ENCODE data around the gene SLC4A2.

Gene SLC4A2

DNA sequence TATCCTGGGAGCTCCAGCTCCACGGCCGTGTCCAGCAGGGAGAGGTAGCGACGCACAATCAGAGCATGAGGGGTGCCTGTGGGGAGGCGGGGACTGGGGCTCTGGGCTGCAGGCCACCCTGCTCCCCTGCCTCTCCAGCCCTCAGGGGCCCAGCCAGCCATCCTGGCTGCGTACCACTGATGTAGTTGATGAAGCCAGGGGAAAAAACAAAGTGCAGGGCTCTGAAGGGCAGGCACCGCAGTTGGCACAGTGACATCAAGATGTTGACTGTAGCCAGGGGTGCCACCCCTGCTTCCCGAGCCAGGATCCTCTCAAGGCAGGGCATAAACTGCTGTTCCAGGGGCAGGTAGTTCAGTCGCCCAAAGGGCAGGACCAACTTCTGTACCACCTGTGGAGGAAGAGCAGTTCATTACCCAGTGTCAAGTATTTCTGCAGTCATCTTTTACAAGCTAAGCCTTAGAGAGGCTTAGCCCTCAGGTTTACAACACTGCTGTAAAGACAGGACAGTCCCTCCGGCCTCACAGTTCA, 18.4 kb downstream of the SLC4A2 start:
- no peak for FAIRE-seq
- DNase-seq (ENCODE audit: insufficient read length, low spot score): no peak

DNA sequence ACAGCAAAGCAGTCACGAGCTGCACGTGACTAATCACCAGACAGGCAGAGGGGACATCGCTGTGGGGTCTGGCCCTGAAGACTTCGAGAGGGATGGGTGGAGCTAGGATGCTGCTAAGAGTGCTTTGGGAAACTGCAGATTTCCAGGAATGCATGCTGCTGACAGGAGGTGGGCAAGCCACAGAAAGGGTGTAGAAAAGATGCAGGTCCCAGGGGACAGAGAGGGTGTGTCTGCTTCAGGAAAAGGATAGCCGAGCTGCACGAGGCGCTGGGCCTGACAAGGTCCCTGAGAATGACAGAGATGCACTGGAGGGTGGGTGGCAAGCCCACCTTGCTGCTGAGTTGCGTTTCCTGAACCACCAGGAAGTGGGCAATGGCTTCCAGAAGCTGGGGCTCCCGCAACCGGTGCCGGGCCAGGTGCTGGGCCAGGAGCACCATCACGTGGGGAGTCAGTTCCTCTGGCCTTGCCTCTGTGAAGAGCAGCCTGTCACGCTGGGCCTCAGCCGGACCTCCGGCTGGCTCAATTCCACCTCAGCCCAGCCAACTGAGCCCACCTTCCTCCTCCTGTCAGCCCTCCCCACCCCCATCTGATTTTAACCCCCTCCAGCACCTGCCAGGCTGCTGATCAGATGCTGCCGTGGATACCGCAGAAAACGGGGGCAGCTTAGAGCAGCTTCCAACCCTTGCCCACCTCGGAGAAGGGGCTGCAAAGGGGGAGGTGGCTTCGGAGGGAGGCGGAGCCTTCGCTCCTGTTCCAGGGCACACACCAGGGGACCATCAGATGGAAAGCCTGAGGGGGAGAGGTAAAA, 19.0 kb downstream of the SLC4A2 start:
- DNase-seq (ENCODE audit: insufficient read length, low spot score): no peak
- FAIRE-seq: no peak

DNA sequence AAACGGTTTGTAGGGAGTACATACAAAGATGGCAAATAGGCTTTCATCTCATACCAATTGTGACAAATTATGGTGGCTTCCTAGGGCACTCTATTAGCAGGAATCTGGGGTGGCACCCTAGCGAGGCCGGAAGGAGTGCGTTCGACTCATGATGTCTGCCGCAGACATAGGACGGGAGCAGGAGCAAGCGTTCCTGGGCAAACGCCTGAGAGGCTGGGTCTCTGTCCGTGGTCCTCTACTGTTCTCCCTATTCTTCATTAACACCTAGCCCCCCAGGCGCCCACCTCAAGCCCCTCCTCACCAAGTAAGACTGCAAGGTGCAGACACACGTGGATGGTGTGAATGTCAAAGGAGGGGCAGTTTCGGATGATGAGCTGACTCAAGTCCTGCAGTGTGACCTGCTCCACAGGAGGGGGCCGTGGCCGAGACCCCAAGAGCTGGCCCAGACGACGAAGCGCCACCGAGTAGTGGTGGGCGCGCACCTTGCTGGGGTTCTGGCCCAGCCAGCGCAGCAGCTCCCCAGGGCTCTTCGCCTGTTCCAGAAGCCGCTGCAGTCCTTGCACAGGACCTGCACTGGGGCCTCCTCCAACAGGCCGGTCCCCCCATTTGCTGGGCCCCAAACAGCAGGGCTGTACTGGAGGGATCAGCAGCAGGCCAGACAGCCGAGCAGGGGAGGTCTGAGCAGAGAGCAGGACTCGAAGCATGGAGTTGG, 20.0 kb downstream of the SLC4A2 start:
- no peak for DNase-seq (ENCODE audit: insufficient read length, low spot score)

DNA sequence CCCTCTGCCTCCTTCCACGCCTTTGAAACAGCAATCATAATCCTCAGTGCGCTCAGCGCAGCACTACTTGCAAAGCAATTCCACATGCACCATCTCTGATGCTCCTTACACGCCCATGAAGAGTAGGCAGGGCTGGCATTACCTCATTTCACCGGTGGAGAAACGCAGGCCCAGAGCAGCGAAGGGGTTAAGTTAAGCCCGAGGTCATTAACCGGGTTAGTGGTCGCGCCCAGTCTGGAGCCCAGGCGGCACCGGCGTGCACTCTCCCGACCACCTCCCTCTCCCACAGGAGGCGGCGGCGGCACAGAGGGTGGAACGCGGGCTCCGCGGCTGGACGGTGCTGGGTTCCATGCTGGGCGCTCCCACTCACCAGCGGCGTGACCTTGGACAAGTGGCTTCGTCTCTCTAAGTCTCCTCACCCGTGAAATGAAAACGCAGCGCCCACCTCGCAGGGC, 20.7 kb downstream of the SLC4A2 start:
- DNase-seq (ENCODE audit: insufficient read length, low spot score): no peak
- no peak for FAIRE-seq

More for the DNA sequence above, 20.0 kb downstream of the SLC4A2 start:
- FAIRE-seq: no peak

DNA sequence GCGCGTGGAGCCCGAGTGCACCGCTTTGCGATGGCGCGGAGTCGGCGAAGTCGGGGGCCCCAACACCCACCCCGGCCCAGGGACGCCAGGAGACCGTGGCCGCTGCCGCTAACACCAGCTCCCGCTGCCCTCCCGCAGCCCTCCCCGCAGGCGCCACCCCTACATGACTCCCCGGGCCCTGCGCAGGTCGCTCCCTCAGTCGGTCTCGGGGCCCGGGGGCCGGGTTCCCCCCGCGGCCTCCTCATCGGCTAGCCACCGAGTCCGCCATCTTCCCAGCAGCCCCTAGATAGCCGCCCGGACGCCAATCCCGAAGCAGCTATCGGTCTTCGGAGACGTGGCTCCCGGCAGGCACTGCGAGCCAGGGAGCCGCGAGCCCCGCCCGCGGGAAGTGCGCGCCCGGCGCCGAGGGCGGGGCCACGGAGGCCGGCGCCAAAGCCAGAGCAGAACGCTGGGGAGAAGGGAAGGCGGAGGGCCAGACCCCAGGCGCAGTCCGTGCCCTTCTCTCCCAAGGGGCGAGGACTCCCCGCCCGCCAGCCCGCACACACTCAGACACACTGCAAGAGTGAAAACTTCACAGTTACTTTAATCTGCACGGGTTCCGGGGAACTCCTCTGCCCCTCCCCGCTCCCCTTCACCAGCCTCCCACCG, 21.3 kb downstream of the SLC4A2 start, which contains the start of gene FASTK:
FASTK (minus strand) TSS at position 288 of the 648 bp plus-strand sequence; CDS start at position 245, 43 bp downstream.
- peak; percentile 69 for FAIRE-seq

DNA sequence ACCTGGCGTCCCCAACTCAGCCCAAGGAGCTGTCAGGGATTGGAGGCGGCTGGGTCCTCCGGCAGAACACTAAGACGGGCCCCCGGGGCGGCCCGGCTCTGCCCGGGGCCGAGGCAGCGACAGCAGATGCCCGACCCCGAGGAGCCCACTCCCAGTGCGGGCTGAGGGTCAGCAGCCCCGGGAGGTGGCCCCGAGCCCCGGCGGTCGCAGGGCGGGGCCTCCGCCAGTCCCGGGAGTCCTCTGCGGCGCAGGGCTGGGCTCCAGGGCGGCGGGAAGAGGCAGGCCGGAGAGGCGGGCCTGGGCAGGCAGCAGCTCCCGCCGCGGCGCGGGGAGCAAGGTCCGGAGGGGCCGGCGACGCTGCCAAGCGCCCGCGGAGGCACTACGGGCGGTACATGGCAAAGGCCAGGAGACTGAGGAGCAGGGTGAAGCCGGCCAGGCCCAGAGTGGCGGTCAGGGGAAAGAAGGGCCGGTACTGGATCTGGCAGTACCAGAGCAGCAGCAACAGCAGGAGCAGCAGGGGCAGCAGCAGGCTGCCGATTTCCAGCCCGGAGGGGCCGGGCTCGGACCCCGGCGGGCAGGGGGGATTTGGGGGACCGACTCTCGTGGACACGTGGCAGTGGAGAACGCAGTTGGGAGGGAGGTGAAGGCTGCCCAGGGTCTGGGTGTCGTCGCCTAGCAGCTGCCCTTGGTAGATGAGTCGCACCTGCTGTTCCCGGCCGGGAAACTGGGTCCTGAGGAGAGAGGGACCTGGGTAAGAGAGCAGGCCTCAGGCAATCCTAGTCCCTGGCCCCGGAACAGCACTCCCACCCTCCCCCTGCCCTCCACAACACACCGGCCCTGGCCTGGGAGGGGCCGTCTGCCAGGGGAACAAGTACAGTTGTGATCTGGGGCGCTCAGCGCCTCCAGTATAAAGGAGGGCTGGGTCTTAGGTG, 22.0 kb downstream of the SLC4A2 start:
- no peak for DNase-seq (ENCODE audit: insufficient read length, low spot score)
- FAIRE-seq: no peak

More for the DNA sequence above, 21.3 kb downstream of the SLC4A2 start, which contains the start of gene FASTK:
- DNase-seq (ENCODE audit: insufficient read length, low spot score): peak; percentile 83

DNA sequence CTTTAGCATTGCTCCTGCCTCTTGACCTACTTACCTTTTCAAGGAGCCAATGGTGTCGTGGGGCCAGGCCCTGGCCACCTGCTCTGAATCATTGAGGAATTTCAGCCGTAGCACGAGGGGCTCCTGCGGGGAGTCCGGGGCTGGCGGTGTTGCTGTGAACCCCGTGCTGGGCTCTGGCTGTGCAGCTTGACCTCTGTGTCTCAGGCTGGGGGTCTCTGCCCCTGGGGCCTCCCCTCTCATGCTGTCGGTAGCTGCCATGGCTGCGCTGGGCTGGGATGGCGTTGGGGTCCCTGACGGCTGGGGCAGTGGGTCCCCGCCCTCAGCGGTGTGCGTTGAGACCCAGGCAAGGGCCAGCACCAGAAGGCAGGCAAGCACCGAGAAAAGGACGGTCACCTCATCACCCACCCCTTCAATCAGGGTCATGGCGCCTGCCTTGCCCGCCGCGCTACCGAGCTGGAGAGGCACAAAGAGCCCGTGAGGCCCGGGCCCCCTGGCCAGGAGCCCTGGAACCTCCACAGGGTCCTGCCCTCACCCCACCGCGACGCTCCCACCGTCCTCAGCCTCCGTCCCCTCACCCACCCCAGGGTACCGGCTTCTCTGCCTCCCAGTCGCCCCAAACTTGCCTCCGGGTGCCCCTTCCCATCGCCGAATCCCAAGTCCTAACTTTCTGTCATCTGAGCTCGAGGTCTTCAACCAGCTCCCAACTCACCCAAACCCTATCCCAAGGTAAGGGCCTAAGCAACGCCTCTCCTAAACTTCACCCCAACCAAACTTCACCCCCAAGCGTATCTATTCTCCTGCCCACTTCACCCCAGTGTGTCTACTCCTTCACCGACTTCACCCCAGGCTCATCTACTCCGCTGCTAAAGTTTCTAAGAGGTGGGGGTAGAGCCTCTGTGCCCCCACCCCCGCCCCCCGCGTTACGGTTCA, 23.0 kb downstream of the SLC4A2 start:
- DNase-seq (ENCODE audit: insufficient read length, low spot score) (no peak), FAIRE-seq (no peak)

DNA sequence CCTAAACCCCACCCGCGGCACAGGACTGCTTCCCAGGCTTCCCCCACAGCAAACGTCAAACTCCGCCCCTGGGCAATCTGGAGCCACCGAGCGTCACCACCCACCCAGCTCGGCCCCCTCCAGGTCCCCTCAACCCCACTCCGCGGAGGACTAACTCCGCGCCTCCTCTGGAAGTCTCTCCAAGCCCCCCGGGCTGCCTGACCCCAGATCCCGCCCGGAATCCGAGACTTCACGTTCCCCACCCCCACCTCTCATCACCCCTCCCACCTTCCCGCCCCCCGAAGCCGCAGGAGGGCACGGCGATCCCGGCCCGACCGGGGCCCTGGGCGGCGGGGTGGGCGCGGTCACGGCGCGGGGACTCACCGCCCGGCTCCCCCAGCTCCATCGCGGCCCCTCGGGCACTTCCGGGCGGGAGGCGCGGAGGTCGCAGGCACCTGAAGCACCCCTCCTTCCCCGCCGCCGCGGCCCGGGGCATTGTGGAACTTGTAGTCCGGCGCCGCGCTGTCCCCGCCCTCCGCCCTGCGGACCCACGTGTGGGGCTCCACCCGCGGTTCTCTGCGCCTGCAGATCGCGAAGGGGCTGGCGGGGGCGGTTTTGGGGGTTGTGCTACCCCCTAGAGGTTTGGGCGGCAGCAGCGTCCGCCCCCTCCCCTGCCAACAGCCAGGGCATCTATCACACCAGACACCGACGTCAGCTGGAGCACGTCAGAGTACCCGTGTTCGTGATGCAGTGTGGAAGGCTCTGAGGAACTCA, 23.9 kb downstream of the SLC4A2 start, which contains the start of gene TMUB1:
TMUB1 (minus strand) TSS at position 423 of the 753 bp plus-strand sequence. CDS start 930 bp downstream, outside the sequence.
- FAIRE-seq: no peak
- peak; percentile 58 for DNase-seq (ENCODE audit: insufficient read length, low spot score)

DNA sequence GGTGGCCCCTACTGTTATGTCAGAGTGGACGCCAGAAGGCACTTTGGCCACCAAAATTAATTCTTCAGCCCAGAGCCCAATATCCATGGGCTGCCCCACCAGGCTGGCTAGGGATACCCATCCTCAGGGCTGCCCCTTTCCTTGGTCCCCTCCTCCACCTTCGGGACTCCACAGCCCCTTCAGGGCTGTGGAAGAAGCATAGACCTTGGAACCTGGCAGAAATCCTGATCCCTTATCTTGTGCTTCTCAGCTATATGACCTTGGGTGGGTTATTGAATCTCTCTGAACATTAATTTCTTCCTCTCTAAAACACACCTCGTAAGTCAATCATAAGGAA, 24.4 kb downstream of the SLC4A2 start:
- FAIRE-seq: no peak

DNA sequence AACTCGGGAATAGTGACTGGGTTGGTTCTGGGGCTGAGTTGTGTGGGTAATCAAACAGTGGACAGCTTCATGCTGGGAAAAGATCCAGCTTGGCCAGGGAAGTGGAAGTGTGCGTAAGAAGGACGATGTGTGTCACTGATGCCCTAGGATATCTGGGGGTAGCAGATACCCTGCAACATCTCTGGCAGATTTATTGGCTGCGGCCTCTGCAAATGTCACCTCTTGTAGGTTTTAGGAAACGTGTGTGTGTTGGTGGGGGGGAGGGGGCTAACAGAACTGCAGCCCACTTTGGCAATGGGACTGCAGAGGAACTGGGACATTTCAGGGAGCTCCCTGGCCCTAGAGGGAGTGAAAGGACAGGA, 25.9 kb downstream of the SLC4A2 start:
- DNase-seq (ENCODE audit: insufficient read length, low spot score): no peak
- no peak for FAIRE-seq

More for the DNA sequence above, 24.4 kb downstream of the SLC4A2 start:
- no peak for DNase-seq (ENCODE audit: insufficient read length, low spot score)

DNA sequence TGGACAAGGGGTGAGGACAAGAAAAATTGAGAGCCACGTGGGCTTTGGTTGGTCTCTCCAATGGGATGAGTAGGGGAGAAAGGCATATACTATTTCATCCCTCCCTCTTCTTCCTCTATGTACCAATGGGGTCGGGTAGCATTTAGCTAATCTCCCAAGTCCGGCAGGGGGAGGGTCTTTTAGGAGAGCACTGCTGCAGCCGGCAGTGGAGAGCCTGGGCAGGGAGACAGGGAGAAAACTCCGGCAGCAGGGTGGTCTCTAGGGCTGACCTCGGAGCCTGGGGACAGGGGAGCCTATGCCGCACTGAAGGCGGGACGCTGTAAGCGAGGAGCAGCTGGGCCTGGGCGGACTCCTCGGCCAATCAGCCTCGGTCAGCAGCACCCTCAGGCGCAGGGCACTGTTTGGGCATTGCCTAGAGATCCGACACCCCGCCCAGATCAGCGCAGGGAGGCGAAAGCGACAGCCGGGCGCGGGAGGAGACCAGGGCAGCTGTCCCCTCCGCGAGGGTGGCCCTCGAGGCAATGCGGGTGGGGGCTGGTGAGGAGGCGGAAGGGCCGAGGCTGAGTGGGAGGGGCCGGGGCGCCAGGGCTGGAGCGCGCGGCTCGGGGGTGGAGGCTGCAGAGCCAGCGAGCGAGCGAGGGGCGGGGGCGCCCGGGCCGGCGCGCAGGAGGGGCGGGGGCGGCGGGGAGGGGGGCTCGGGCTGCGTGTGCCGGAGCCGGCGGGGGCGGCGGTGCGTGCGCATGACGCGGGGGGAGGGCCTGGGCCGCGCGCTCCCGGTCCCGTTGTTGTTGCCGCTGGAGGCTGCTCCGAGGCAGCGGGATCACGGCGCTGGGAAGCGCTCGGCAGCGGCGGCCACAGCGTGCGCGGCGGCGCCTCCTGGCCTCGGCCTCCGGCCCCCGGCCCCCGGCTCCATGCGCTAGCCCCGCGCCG, 26.6 kb downstream of the SLC4A2 start, which contains the start of gene AGAP3:
AGAP3 (plus strand) TSS at position 785 of the 930 bp plus-strand sequence. CDS start 267 bp downstream, outside the sequence.
- DNase-seq (ENCODE audit: insufficient read length, low spot score): peak; percentile 77
- FAIRE-seq: no peak

DNA sequence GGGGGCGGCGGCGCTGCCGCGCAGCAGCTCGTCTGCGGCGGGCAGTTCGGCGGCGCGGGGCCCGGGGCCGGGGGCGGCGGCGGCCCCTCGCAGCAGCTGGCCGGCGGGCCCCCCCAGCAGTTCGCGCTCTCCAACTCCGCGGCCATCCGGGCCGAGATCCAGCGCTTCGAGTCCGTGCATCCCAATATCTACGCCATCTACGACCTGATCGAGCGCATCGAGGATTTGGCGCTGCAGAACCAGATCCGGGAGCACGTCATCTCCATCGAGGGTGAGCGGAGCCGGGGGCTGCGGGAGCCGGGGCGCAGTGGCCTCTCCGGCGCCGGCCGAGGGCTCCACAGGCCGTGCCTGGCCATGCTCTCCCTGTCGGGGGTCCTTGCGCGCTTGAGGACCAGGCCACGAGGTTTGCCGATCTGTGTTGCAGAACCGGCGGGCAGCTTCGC, 27.4 kb downstream of the SLC4A2 start:
- DNase-seq (ENCODE audit: insufficient read length, low spot score): no peak
- no peak for FAIRE-seq

DNA sequence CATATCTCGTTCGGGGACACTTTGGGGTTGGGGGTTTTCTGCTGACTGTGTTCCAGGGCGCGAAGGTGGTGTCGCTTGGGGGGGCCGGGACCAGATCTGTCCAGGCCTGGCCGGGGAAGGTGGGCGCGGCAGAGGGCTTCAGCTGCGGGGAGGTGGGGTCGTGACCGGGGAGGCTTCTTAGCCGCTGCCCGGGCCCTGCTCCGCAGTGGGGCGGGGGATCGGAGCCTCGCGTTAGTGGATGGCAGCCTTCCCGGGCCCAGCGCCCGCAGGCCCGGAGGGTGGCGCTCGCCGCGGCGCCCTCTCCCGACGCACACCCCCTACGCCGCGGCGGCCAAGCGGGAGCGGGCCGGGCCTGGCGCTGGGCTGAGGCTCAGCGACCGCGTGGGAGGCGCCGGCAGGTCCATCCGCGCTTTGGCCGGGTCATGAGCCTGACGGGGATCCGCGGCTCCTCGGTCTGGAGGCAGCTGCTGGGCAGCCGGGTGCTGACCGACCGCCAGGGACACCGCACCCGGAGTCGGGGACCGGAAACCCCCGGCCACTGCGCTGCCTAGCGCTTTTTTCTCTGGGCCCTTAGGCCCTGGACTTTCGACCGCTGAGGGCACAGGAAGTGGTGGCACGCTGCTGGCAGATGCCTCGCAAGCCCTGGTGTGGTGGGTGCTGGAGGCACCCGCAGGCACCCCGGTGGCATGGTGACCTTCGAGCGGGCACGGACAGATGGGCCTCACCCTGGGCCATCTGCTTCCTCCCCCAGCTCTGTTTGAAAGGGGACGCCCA, 28.0 kb downstream of the SLC4A2 start:
- DNase-seq (ENCODE audit: insufficient read length, low spot score) (no peak), FAIRE-seq (no peak)

DNA sequence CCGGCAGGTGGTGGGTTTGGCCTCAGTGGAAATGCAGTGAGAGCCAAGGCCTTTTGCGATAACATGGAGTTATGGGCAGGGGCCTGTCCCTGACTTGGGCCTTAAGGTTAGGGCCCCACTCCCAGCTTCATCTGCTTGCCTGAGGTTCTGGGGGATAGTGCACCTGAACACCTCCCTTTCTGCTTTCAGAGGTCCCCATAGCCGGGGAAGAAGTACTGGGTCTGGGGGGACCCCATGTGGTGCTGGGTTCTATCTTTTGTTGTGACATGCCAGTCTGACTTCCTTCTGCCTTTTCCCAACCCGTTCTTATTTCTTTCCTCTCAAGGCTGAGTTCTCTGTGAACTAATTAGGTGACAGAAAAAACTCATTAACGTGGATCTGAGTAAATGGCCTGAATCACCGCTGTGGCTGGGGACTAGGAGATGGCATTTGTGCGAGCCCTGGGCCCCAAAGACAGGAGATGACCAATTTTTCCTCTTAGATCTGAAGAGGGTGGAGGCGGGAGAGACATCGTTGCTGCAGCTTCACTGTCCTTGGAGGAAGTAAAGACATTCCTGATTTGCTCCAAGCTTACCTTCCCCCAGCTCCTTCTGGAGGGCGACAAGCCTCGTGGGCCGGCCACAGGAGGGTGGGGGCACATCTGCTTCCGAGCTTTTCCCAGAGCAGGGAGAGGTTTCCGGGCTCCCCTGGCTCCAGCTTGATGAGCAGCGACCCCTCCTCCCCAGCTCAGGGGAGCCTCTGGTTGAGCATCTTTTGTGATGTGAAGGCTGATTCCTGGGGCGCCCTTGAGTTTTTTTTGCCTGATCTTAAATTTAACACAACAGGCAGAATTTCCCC, 28.8 kb downstream of the SLC4A2 start:
- DNase-seq (ENCODE audit: insufficient read length, low spot score): no peak

More for the DNA sequence above, 28.8 kb downstream of the SLC4A2 start:
- no peak for FAIRE-seq

Measured in HTR-8/SVneo (cell line).